GM18907 (cell line): ENCODE measurements around the gene NR1H2.
"Not testable (repeated sequence)": the region's sequence is repeated elsewhere in the genome, so short reads cannot be mapped to it uniquely, and the experiment has no call there.

Source experiments
- ATAC-seq: cut with Tn5 transposase; IDR thresholded peaks from one replicate; pipeline ENCODE4 v1.9.1; 2021; ENCODE audit warnings: mild to moderate bottlenecking, moderate library complexity; ENCODE audit not compliant: unreplicated experiment

Gene NR1H2

GRCh38 chr19:50344661-50345318, 31.5 kb upstream of the NR1H2 start:
- peak; percentile 45 for ATAC-seq

GRCh38 chr19:50347089-50347581, 29.1 kb upstream of the NR1H2 start:
- peak; percentile 51 for ATAC-seq

- no peak for ATAC-seq
Measured at GRCh38 chr19:50349277-50350057, 26.8 kb upstream of the NR1H2 start.

- ATAC-seq = no peak
Measured at GRCh38 chr19:50352242-50352641, 24.0 kb upstream of the NR1H2 start.

GRCh38 chr19:50353487-50353880, 22.8 kb upstream of the NR1H2 start:
- not testable (repeated sequence) for ATAC-seq

- no peak for ATAC-seq
Measured at GRCh38 chr19:50356691-50357177, 19.5 kb upstream of the NR1H2 start.

- no peak for ATAC-seq
Measured at GRCh38 chr19:50357178-50358100, 18.8 kb upstream of the NR1H2 start.

- no peak for ATAC-seq
Measured at GRCh38 chr19:50358483-50359327, 17.6 kb upstream of the NR1H2 start.

- no peak for ATAC-seq
Measured at GRCh38 chr19:50359328-50359818, 16.9 kb upstream of the NR1H2 start.

- ATAC-seq = no peak
Measured at GRCh38 chr19:50361290-50362029, 14.8 kb upstream of the NR1H2 start.

- ATAC-seq = no peak
Measured at GRCh38 chr19:50362030-50362412, 14.2 kb upstream of the NR1H2 start.

GRCh38 chr19:50362656-50363424, 13.4 kb upstream of the NR1H2 start:
- ATAC-seq = no peak

GRCh38 chr19:50365434-50366306, 10.6 kb upstream of the NR1H2 start, which contains the start of gene NAPSA:
Gene NAPSA (minus strand): TSS chr19:50365639. CDS start chr19:50365621, 18 bp downstream.
- ATAC-seq = no peak

- peak; percentile 48 for ATAC-seq
Measured at GRCh38 chr19:50368649-50369570, 7.3 kb upstream of the NR1H2 start.

- ATAC-seq = no peak
Measured at GRCh38 chr19:50371914-50372475, 4.3 kb upstream of the NR1H2 start.

GRCh38 chr19:50377051-50377461, 799 bp downstream of the NR1H2 start:
- no peak for ATAC-seq
